Measurements from ENCODE around the gene UNC5A.

DNA sequence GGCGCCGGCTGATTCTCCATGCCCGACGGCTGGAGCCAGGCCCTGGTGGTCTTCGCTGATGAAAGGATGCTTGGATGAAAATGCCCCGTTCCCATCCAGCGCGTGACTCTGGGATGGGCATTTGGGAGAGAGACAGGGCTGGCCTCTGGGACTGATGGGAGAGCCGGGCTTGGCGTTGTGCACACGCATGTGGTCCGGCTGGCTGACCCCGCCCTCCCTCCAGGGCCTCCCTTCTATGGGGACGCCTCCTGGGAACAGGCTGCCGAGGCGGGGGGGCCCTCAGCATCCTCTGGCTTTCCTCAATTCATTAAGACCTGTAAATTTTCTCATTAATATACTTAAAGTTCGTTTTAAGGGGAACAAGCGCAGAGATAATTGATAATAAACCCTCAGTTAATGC, 36.8 kb downstream of the UNC5A start:
- TF ChIP-seq, protein P1, sequence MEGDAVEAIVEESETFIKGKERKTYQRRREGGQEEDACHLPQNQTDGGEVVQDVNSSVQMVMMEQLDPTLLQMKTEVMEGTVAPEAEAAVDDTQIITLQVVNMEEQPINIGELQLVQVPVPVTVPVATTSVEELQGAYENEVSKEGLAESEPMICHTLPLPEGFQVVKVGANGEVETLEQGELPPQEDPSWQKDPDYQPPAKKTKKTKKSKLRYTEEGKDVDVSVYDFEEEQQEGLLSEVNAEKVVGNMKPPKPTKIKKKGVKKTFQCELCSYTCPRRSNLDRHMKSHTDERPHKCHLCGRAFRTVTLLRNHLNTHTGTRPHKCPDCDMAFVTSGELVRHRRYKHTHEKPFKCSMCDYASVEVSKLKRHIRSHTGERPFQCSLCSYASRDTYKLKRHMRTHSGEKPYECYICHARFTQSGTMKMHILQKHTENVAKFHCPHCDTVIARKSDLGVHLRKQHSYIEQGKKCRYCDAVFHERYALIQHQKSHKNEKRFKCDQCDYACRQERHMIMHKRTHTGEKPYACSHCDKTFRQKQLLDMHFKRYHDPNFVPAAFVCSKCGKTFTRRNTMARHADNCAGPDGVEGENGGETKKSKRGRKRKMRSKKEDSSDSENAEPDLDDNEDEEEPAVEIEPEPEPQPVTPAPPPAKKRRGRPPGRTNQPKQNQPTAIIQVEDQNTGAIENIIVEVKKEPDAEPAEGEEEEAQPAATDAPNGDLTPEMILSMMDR (IDR thresholded peaks at IDR 0.05), result no peak
- TF ChIP-seq CHD2 (IDR thresholded peaks at IDR 0.05; ENCODE audit: low read length, partially characterized antibody) (no peak), JUND (IDR thresholded peaks at IDR 0.05) (no peak), ELF1 (IDR thresholded peaks at IDR 0.05) (no peak), MXI1 (IDR thresholded peaks at IDR 0.05; ENCODE audit: low read depth, low read length) (no peak), NRF1 (IDR thresholded peaks at IDR 0.05; ENCODE audit: low read depth, low read length) (no peak), RAD21 (IDR thresholded peaks at IDR 0.05; ENCODE audit: low read length) (no peak)
- TF ChIP-seq, protein P2, sequence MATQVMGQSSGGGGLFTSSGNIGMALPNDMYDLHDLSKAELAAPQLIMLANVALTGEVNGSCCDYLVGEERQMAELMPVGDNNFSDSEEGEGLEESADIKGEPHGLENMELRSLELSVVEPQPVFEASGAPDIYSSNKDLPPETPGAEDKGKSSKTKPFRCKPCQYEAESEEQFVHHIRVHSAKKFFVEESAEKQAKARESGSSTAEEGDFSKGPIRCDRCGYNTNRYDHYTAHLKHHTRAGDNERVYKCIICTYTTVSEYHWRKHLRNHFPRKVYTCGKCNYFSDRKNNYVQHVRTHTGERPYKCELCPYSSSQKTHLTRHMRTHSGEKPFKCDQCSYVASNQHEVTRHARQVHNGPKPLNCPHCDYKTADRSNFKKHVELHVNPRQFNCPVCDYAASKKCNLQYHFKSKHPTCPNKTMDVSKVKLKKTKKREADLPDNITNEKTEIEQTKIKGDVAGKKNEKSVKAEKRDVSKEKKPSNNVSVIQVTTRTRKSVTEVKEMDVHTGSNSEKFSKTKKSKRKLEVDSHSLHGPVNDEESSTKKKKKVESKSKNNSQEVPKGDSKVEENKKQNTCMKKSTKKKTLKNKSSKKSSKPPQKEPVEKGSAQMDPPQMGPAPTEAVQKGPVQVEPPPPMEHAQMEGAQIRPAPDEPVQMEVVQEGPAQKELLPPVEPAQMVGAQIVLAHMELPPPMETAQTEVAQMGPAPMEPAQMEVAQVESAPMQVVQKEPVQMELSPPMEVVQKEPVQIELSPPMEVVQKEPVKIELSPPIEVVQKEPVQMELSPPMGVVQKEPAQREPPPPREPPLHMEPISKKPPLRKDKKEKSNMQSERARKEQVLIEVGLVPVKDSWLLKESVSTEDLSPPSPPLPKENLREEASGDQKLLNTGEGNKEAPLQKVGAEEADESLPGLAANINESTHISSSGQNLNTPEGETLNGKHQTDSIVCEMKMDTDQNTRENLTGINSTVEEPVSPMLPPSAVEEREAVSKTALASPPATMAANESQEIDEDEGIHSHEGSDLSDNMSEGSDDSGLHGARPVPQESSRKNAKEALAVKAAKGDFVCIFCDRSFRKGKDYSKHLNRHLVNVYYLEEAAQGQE (IDR thresholded peaks at IDR 0.05; ENCODE audit: low read depth, low read length), result no peak
